ENCODE data around the gene ZNFX1.
"Not testable (repeated sequence)": the region's sequence is repeated elsewhere in the genome, so short reads cannot be mapped to it uniquely, and the experiment has no call there.

ZNFX1 gene

DNA sequence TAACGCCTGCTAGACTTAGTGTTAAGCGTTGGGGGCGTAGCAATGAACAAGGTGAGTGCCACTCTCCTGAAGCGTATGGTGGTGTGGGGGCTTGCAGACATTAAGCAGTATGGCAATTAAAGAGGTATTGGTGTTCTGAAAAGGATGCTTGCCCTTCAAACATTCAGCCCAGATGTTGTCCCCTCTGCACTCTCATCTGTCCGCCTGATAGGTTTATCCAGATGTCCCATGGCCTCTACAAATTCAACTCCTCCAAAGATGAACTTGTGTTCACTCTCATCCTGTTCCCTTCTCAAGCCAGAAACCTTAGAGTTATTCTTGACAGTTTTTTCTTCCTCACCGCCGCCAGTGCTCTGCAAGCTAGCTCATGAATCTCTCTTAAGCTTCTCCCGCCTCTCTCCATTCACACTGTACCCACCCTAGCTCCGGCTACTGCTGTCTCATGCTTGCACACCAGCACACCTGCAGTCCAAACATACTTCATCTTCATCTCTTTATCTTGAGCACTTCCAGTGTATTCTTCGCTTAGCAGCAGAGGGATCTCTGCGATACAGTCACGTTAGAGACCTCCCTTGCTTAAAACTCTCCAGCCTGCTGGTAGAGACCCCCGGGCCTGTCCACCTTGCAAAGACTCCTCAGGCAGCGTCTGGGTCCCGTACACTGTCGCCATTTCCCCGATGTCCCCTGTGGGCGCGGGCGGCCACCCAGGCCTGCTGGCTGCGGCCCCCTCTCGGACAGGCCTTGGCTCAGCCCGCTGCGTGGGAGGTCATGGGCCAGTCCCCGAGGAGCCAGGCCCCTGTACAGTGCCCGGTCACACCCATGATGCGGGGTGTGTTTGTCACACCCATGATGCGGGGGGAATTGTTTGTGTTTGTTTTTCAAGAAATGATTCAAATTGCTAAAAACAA is 57.7 kb downstream of the ZNFX1 start:
- Histone ChIP-seq H2AFZ (ENCODE audit: low read depth, low read length) (no peak overlapping the region; the same call in 1 of the 2 replicates), H3K4me2 (ENCODE audit: low read length) (peak overlapping the region; percentile 84), H3K36me3 (replicated peaks; ENCODE audit: low read depth, low read length) (peaks cover 28% of the 10 kb centered on the region), H3K4me3 (ENCODE audit: low read length) (peak overlapping the region; percentile 82), H3K79me2 (ENCODE audit: low read length) (peaks cover 27% of the 10 kb centered on the region), H3K9me3 (ENCODE audit: insufficient read depth, low read length) (no peaks in the 10 kb centered on the region), H4K20me1 (ENCODE audit: insufficient read depth, low read length) (no peaks in the 10 kb centered on the region; the same call in 1 of the 2 replicates), H3K4me1 (ENCODE audit: low read length) (peaks cover 15% of the 10 kb centered on the region), H3K27ac (ENCODE audit: low read length) (peak overlapping the region; percentile 43), H3K27me3 (ENCODE audit: low read depth, low read length) (peaks cover 3% of the 10 kb centered on the region; the same call in 1 of the 2 replicates), H3K9ac (ENCODE audit: low read length) (peak overlapping the region; percentile 85)
- TF ChIP-seq, protein P1, sequence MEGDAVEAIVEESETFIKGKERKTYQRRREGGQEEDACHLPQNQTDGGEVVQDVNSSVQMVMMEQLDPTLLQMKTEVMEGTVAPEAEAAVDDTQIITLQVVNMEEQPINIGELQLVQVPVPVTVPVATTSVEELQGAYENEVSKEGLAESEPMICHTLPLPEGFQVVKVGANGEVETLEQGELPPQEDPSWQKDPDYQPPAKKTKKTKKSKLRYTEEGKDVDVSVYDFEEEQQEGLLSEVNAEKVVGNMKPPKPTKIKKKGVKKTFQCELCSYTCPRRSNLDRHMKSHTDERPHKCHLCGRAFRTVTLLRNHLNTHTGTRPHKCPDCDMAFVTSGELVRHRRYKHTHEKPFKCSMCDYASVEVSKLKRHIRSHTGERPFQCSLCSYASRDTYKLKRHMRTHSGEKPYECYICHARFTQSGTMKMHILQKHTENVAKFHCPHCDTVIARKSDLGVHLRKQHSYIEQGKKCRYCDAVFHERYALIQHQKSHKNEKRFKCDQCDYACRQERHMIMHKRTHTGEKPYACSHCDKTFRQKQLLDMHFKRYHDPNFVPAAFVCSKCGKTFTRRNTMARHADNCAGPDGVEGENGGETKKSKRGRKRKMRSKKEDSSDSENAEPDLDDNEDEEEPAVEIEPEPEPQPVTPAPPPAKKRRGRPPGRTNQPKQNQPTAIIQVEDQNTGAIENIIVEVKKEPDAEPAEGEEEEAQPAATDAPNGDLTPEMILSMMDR (IDR thresholded peaks at IDR 0.05; ENCODE audit: low read depth, low read length) = no peak
- no peak for TF ChIP-seq EZH2phosphoT487 (IDR thresholded peaks at IDR 0.05; ENCODE audit: low read depth)

DNA sequence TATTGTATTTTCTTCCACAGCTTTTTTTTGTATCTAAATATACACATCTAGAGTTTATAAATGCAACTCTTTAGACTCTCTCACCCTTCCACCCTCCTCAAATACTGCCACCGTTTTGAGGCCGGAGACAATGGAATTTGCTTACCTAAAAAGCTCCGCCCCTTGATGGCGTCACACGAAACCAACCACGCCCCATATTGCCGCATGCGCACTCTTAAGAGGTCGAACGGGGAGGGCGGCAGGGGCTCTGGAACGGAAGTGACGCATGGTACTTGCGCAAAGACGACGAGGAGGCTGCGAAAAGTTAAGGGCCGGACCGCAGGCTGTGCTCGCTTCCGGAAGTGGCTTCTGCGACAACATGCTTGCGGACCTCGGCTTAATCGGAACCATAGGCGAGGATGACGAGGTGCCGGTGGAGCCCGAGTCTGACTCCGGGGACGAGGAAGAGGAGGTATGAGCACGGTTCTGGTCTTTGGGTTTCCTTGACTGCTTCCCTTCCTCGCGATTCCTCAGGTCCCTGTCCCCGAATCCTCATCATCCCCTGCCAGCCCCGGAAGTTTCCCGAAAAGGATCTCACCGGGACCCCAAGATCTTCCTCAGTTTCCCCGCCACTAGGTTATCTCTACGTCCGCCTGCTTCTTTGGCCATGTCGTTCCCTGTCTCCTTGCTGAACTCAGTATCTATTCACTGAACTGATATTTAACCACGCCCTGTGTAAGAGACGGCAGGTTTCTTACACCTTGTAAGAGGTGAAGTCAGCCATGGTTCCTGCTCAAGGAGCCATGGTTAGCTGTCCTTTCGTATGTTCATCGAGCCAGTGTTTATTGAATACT is 58.5 kb downstream of the ZNFX1 start, which contains the start of gene DDX27:
TSS of gene DDX27 (plus strand) at position 326 of the 833 bp plus-strand sequence. CDS start at position 359, 33 bp downstream.
- Histone ChIP-seq H2AFZ (ENCODE audit: low read depth, low read length) (peak within 1 kb of the TSS; percentile 42), H4K20me1 (ENCODE audit: insufficient read depth, low read length) (no peaks in the 10 kb centered on the region), H3K79me2 (ENCODE audit: low read length) (peaks cover 27% of the 10 kb centered on the region), H3K4me1 (ENCODE audit: low read length) (peaks cover 15% of the 10 kb centered on the region), H3K27me3 (ENCODE audit: low read depth, low read length) (peaks cover 6% of the 10 kb centered on the region; the same call in 1 of the 2 replicates), H3K4me3 (ENCODE audit: low read length) (peak within 1 kb of the TSS; percentile 82), H3K9me3 (ENCODE audit: insufficient read depth, low read length) (no peaks in the 10 kb centered on the region), H3K4me2 (ENCODE audit: low read length) (peak within 1 kb of the TSS; percentile 84), H3K9ac (ENCODE audit: low read length) (peak within 1 kb of the TSS; percentile 85), H3K27ac (ENCODE audit: low read length) (peak within 1 kb of the TSS; percentile 43), H3K36me3 (replicated peaks; ENCODE audit: low read depth, low read length) (peaks cover 21% of the 10 kb centered on the region)
- TF ChIP-seq EZH2phosphoT487 (IDR thresholded peaks at IDR 0.05; ENCODE audit: low read depth) = no peak

DNA sequence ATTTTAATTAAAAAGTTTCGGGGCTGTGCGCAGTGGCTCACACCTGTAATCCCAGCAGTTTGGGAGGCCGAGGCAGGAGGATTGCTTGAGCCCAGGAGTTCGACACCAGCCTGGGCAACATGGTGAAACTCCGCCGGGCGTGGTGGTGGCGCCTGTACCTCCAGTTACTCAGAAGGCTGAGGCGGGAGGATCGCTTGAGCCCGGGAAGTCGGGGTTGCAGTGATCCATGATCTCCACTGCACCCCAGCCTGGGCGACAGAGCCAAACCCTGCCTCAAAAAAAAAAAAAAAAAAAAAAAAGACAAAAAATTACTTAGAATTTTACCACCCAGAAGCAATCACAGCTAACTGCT is 59.1 kb downstream of the ZNFX1 start:
- peak overlapping the region; percentile 82 for H3K4me3 ChIP-seq (ENCODE audit: low read length)
- H3K36me3 ChIP-seq (replicated peaks; ENCODE audit: low read depth, low read length) = peaks cover 16% of the 10 kb centered on the region
- H3K27me3 ChIP-seq (ENCODE audit: low read depth, low read length); H3K9me3 ChIP-seq (ENCODE audit: insufficient read depth, low read length); H4K20me1 ChIP-seq (ENCODE audit: insufficient read depth, low read length); H3K27ac ChIP-seq (ENCODE audit: low read length): not testable (repeated sequence)
- peaks cover 27% of the 10 kb centered on the region for H3K79me2 ChIP-seq (ENCODE audit: low read length)
- H3K9ac ChIP-seq (ENCODE audit: low read length) = peak overlapping the region; percentile 29
- peak overlapping the region; percentile 22; the same call in 1 of the 2 replicates for H2AFZ ChIP-seq (ENCODE audit: low read depth, low read length)
- H3K4me2 ChIP-seq (ENCODE audit: low read length) = peak overlapping the region; percentile 35
- H3K4me1 ChIP-seq (ENCODE audit: low read length) = peaks cover 15% of the 10 kb centered on the region

DNA sequence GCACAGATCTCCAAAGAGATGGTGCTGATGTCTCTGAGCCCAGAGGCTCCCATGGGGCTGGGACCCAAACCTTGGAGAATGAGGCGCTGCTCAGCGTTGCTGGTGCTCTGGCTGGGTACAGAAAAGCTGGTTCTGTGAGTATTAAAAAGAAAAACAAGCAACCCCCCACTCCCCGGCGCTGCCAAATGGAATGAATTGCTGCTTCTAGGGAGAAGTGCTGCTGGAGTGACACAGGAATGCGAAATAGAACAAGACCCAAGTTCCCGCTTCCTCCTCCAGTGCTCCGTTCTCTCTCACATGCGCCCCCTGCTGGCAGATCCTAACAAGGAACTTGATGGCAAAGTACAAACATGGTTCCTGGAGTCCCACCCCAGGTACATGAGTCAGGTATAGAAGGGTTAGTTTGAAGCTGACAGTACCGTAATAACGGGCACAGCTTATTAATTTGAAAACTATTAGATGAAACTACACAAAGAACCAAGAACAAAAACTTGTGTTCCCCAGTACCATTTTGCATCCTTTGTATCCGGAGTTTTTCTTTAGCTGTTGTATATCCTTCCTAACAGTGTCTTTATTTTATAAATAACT is 60.8 kb downstream of the ZNFX1 start:
- H3K27ac ChIP-seq (ENCODE audit: low read length) = no peak overlapping the region
- no peaks in the 10 kb centered on the region for H4K20me1 ChIP-seq (ENCODE audit: insufficient read depth, low read length)
- peaks cover 8% of the 10 kb centered on the region for H3K36me3 ChIP-seq (replicated peaks; ENCODE audit: low read depth, low read length)
- peaks cover 27% of the 10 kb centered on the region for H3K79me2 ChIP-seq (ENCODE audit: low read length)
- peaks cover 15% of the 10 kb centered on the region for H3K4me1 ChIP-seq (ENCODE audit: low read length)
- peak overlapping the region; percentile 56 for H3K4me3 ChIP-seq (ENCODE audit: low read length)
- H3K9ac ChIP-seq (ENCODE audit: low read length) = no peak overlapping the region; the same call in 1 of the 2 replicates
- peak overlapping the region; percentile 85 for H2AFZ ChIP-seq (ENCODE audit: low read depth, low read length)
- H3K4me2 ChIP-seq (ENCODE audit: low read length) = peak overlapping the region; percentile 63
- no peak for TF ChIP-seq EZH2phosphoT487 (IDR thresholded peaks at IDR 0.05; ENCODE audit: low read depth)
- TF ChIP-seq, protein P1 (IDR thresholded peaks at IDR 0.05; ENCODE audit: low read depth, low read length) = peak; percentile 99
- no peaks in the 10 kb centered on the region for H3K9me3 ChIP-seq (ENCODE audit: insufficient read depth, low read length)
- H3K27me3 ChIP-seq (ENCODE audit: low read depth, low read length) = peaks cover 6% of the 10 kb centered on the region; the same call in 1 of the 2 replicates
